GM21529 (cell line): ENCODE results near the gene APBB3.

Experiments
- ATAC-seq: cut with Tn5 transposase; IDR thresholded peaks from one replicate; pipeline ENCODE4 v1.9.1; 2021; ENCODE audit not compliant: unreplicated experiment

Gene APBB3

GRCh38 chr5:140554454-140554853, 9.9 kb downstream of the APBB3 start:
- ATAC-seq, result no peak

GRCh38 chr5:140553657-140554056, 10.7 kb downstream of the APBB3 start:
- ATAC-seq, result no peak

- no peak for ATAC-seq
These were observed 12.5 kb downstream of the APBB3 start for GRCh38 chr5:140551872-140552271.

- ATAC-seq, result no peak
These were observed 14.0 kb downstream of the APBB3 start for GRCh38 chr5:140550147-140551079.

- no peak for ATAC-seq
These were observed 14.9 kb downstream of the APBB3 start for GRCh38 chr5:140549237-140550144.

- no peak for ATAC-seq
These were observed 15.6 kb downstream of the APBB3 start for GRCh38 chr5:140548791-140549190.

- ATAC-seq, result no peak
These were observed 16.1 kb downstream of the APBB3 start for GRCh38 chr5:140548300-140548688.

- peak; percentile 99 for ATAC-seq
These were observed 16.7 kb downstream of the APBB3 start, which contains the start of gene EIF4EBP3 for GRCh38 chr5:140547508-140548299. Gene EIF4EBP3, plus strand, starts transcription at chr5:140547662. Its CDS starts 76 bp downstream, at chr5:140547738.

GRCh38 chr5:140546851-140547507, 17.4 kb downstream of the APBB3 start:
- ATAC-seq, result no peak

GRCh38 chr5:140545606-140546005, 18.8 kb downstream of the APBB3 start:
- ATAC-seq, result no peak

GRCh38 chr5:140544986-140545385, 19.4 kb downstream of the APBB3 start:
- no peak for ATAC-seq

- no peak for ATAC-seq
These were observed 21.4 kb downstream of the APBB3 start for GRCh38 chr5:140542972-140543371.

GRCh38 chr5:140540227-140540626, 24.2 kb downstream of the APBB3 start:
- no peak for ATAC-seq

GRCh38 chr5:140524003-140524402, 40.4 kb downstream of the APBB3 start:
- ATAC-seq, result no peak

GRCh38 chr5:140513124-140513523, 51.3 kb downstream of the APBB3 start:
- no peak for ATAC-seq

GRCh38 chr5:140509898-140510297, 54.5 kb downstream of the APBB3 start:
- ATAC-seq, result no peak
